Measurements from ENCODE around the gene MRPL52.
"Not testable (repeated sequence)": the region's sequence is repeated elsewhere in the genome, so short reads cannot be mapped to it uniquely, and the experiment has no call there.

The MRPL52 gene

DNA sequence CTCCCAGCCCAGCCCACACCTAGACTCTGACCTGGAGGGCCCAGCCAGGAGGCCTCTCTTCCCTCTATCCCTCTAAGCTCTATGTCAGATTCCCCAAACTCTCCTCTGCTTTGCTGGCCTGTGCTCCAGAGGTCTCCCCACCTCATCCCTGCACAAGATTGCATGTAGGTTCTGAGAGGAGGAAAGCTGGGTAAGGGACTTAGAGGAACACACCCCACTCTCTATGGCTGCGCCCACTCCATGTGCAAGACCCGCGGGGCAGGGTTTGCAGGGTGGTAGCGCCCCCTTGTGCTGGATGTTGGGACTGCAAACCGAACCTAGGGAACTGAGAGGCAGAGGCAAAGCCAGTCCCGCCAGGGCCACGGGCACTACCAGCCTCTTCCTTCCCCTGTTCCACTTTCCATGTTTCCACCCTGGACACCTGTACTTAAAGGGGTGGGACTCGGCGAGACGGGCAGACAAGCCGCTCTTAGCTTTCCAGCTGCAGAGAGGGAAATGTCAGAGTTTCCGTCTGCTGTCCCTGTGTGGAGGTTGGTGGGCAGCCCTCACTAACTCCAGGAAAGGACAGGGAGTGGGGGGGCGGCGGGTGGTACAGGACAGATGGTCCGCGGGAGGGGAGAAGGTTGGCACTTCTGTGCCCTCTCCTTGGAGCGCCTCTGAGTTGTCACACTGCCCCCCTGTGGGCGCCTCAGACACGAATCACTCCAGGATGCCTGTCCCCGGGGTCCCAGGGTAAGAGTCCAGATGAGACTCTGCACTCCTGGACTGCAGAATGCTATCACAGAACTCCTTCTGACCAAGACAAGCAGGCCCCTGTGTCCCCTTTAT lies 23.5 kb downstream of the MRPL52 start:
- Histone ChIP-seq H3K9me3 (ENCODE audit: insufficient read depth, low read length, severe bottlenecking) (no peaks in the 10 kb centered on the region), H3K36me3 (ENCODE audit: insufficient read depth, low read length) (no peaks in the 10 kb centered on the region), H3K4me2 (ENCODE audit: insufficient read depth, low read length) (peak overlapping the region; percentile 72), H3K79me2 (ENCODE audit: insufficient read depth, low read length) (no peaks in the 10 kb centered on the region), H3K4me3 (ENCODE audit: low read depth in 1 of 2, low read length in 2 of 2) (peak overlapping the region in 1 of 2 experiments; percentile 46; a peak in 2 of 4 replicates), H3K9ac (ENCODE audit: low read depth, low read length) (peak overlapping the region; percentile 36; the same call in 1 of the 2 replicates), H3K27me3 (ENCODE audit: insufficient read depth, low read length, poor library complexity) (peaks cover 32% of the 10 kb centered on the region), H3K27ac (ENCODE audit: low read length) (peak overlapping the region; percentile 38), H2AFZ (ENCODE audit: low read depth, low read length) (peak overlapping the region; percentile 59), H4K20me1 (ENCODE audit: insufficient read depth, low read length) (peaks cover 16% of the 10 kb centered on the region), H3K4me1 (ENCODE audit: insufficient read depth, low read length) (peaks cover 9% of the 10 kb centered on the region)
- peak; percentile 91 for ATAC-seq (ENCODE audit: insufficient read depth, low read depth)
- peak; percentile 88 for DNase-seq
- TF ChIP-seq, protein P1, sequence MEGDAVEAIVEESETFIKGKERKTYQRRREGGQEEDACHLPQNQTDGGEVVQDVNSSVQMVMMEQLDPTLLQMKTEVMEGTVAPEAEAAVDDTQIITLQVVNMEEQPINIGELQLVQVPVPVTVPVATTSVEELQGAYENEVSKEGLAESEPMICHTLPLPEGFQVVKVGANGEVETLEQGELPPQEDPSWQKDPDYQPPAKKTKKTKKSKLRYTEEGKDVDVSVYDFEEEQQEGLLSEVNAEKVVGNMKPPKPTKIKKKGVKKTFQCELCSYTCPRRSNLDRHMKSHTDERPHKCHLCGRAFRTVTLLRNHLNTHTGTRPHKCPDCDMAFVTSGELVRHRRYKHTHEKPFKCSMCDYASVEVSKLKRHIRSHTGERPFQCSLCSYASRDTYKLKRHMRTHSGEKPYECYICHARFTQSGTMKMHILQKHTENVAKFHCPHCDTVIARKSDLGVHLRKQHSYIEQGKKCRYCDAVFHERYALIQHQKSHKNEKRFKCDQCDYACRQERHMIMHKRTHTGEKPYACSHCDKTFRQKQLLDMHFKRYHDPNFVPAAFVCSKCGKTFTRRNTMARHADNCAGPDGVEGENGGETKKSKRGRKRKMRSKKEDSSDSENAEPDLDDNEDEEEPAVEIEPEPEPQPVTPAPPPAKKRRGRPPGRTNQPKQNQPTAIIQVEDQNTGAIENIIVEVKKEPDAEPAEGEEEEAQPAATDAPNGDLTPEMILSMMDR (IDR thresholded peaks at IDR 0.05; ENCODE audit: borderline replicate concordance, extremely low read depth, low read length, poor library complexity, severe bottlenecking): peak; percentile 95
- no peak for TF ChIP-seq EZH2 (IDR thresholded peaks at IDR 0.05; ENCODE audit: borderline replicate concordance, low read depth, low read length, severe bottlenecking)

DNA sequence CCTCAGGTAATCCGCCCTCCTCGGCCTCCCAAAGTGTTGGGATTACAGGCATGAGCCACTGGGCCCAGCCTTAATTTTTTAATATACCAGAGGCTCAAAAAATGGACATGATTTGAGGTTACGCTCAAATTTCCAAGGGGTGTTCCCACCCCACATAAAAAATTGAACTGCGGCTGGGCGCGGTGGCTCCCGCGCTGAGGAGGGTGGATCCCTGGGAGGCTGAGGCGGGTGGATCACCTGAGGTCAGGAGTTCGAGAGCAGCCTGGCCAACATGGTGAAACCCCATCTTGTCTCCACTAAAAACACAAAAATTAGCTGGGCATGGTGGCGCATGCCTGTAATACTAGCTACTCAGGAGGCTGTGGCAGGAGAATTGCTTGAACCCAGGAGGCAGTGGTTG lies 24.6 kb downstream of the MRPL52 start:
- not testable (repeated sequence) for ATAC-seq (ENCODE audit: insufficient read depth, low read depth); H3K27ac ChIP-seq (ENCODE audit: low read length); H3K9me3 ChIP-seq (ENCODE audit: insufficient read depth, low read length, severe bottlenecking); H3K4me2 ChIP-seq (ENCODE audit: insufficient read depth, low read length); H2AFZ ChIP-seq (ENCODE audit: low read depth, low read length); DNase-seq; H3K79me2 ChIP-seq (ENCODE audit: insufficient read depth, low read length); H3K9ac ChIP-seq (ENCODE audit: low read depth, low read length); H3K36me3 ChIP-seq (ENCODE audit: insufficient read depth, low read length); H3K4me3 ChIP-seq (ENCODE audit: low read depth in 1 of 2, low read length in 2 of 2); H3K4me1 ChIP-seq (ENCODE audit: insufficient read depth, low read length)
- Histone ChIP-seq H3K27me3 (ENCODE audit: insufficient read depth, low read length, poor library complexity) (peaks cover 26% of the 10 kb centered on the region), H4K20me1 (ENCODE audit: insufficient read depth, low read length) (peaks cover 15% of the 10 kb centered on the region)

DNA sequence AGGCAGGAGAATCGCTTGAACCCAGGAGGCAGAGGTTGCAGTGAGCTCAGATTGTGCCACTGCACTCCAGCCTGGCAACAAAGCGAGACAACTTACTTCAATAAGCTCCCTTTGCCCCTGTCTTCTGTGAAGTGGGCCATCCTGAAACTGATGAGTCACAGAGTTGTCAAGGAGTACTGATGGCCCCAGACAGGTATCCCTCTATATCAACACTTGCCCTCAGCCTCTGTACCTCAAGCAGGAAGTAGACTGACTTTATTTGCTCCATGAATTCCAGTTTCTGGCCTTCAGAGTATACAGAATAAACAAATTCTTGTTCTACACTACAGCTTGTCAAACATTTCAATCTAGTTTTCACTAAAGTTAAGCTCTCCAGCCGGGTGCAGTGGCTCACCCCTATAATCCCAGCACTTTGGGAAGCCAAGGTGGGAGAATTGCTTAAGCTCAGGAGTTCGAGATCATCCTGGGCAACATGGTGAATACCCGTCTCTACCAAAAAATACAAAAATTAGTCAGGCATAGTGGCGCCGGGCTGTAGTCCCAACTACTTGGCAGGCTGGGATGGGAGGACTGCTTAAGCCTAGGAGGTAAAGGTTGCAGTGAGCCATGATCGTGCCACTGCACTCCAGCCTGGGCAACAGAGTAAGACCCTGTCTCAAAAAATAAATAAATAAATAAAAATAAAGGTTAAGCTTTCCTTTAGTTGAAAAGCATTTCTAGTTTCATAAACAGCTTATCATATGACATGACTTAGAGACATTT lies 25.5 kb downstream of the MRPL52 start:
- DNase-seq: no peak
- no peak for ATAC-seq (ENCODE audit: insufficient read depth, low read depth)
- H3K4me3 ChIP-seq (ENCODE audit: low read depth in 1 of 2, low read length in 2 of 2): no peak overlapping the region
- no peaks in the 10 kb centered on the region for H3K9me3 ChIP-seq (ENCODE audit: insufficient read depth, low read length, severe bottlenecking)
- H3K9ac ChIP-seq (ENCODE audit: low read depth, low read length): no peak overlapping the region
- H3K4me1 ChIP-seq (ENCODE audit: insufficient read depth, low read length): peaks cover 9% of the 10 kb centered on the region
- H3K4me2 ChIP-seq (ENCODE audit: insufficient read depth, low read length): no peak overlapping the region
- no peak for TF ChIP-seq EZH2 (IDR thresholded peaks at IDR 0.05; ENCODE audit: borderline replicate concordance, low read depth, low read length, severe bottlenecking)
- no peaks in the 10 kb centered on the region for H3K79me2 ChIP-seq (ENCODE audit: insufficient read depth, low read length)
- H3K27me3 ChIP-seq (ENCODE audit: insufficient read depth, low read length, poor library complexity): peaks cover 21% of the 10 kb centered on the region
- no peaks in the 10 kb centered on the region for H3K36me3 ChIP-seq (ENCODE audit: insufficient read depth, low read length)
- no peak overlapping the region for H3K27ac ChIP-seq (ENCODE audit: low read length)
- no peak overlapping the region for H2AFZ ChIP-seq (ENCODE audit: low read depth, low read length)
- peaks cover 9% of the 10 kb centered on the region; the same call in 1 of the 2 replicates for H4K20me1 ChIP-seq (ENCODE audit: insufficient read depth, low read length)

DNA sequence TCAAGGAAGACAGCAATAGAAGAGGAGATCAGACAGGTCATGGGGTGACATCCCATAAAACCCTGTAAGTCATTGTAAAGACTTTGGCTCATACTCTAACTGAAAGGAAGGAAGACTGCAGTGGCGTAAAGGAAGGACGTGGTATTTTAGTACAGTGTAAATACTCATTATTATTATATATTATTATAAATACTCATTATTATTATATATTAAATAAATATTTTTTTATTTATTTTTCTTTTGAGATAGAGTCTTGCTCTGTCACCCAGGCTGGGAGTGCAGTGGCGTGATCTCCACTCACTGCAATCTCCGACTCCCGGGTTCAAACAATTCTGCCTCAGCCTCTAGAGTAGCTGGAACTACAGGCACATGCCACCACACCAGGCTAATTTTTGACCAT lies 26.7 kb downstream of the MRPL52 start:
- Histone ChIP-seq H3K27me3 (ENCODE audit: insufficient read depth, low read length, poor library complexity) (peaks cover 17% of the 10 kb centered on the region), H3K4me2 (ENCODE audit: insufficient read depth, low read length) (no peak overlapping the region), H3K4me3 (ENCODE audit: low read depth in 1 of 2, low read length in 2 of 2) (no peak overlapping the region), H2AFZ (ENCODE audit: low read depth, low read length) (no peak overlapping the region), H3K36me3 (ENCODE audit: insufficient read depth, low read length) (no peaks in the 10 kb centered on the region), H3K9ac (ENCODE audit: low read depth, low read length) (no peak overlapping the region), H3K27ac (ENCODE audit: low read length) (no peak overlapping the region), H3K79me2 (ENCODE audit: insufficient read depth, low read length) (no peaks in the 10 kb centered on the region), H3K4me1 (ENCODE audit: insufficient read depth, low read length) (peaks cover 9% of the 10 kb centered on the region), H3K9me3 (ENCODE audit: insufficient read depth, low read length, severe bottlenecking) (no peaks in the 10 kb centered on the region), H4K20me1 (ENCODE audit: insufficient read depth, low read length) (peaks cover 2% of the 10 kb centered on the region; the same call in 1 of the 2 replicates)
- ATAC-seq (ENCODE audit: insufficient read depth, low read depth): no peak
- TF ChIP-seq EZH2 (IDR thresholded peaks at IDR 0.05; ENCODE audit: borderline replicate concordance, low read depth, low read length, severe bottlenecking): no peak
- TF ChIP-seq, protein P1 (IDR thresholded peaks at IDR 0.05; ENCODE audit: borderline replicate concordance, extremely low read depth, low read length, poor library complexity, severe bottlenecking): no peak
- no peak for DNase-seq

DNA sequence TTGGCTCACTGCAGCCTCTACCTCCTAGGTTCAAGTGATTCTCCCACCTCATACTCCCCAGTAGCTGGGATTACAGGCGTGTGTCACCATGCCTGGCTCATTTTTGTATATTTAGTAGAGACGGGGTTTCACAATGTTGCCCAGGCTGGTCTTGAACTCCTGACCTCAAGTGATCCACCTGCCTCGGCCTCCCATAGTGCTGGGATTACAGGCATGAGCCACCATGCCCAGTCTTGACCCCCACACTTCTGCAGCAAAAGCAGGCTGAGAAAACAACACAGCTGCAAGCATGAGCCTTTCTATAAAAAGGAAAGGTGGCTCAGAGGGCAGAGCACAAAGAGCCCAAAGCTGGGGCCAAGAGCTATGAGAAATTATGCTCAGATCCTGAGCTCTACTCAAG lies 30.7 kb downstream of the MRPL52 start:
- not testable (repeated sequence) for H3K36me3 ChIP-seq (ENCODE audit: insufficient read depth, low read length); ATAC-seq (ENCODE audit: insufficient read depth, low read depth); H3K4me3 ChIP-seq (ENCODE audit: low read depth in 1 of 2, low read length in 2 of 2); DNase-seq; H3K9me3 ChIP-seq (ENCODE audit: insufficient read depth, low read length, severe bottlenecking); H3K27ac ChIP-seq (ENCODE audit: low read length); H4K20me1 ChIP-seq (ENCODE audit: insufficient read depth, low read length); H3K4me2 ChIP-seq (ENCODE audit: insufficient read depth, low read length); H3K9ac ChIP-seq (ENCODE audit: low read depth, low read length); H3K79me2 ChIP-seq (ENCODE audit: insufficient read depth, low read length); H3K4me1 ChIP-seq (ENCODE audit: insufficient read depth, low read length); H2AFZ ChIP-seq (ENCODE audit: low read depth, low read length)
- peaks cover 19% of the 10 kb centered on the region for H3K27me3 ChIP-seq (ENCODE audit: insufficient read depth, low read length, poor library complexity)
